Measurements from ENCODE around the gene SUSD4. TPM values are rescaled to one million over a fixed set of nuclear protein-coding genes. Genes with fewer than 3 reads are reported as not detected.
"Not testable (repeated sequence)": the region's sequence is repeated elsewhere in the genome, so short reads cannot be mapped to it uniquely, and the experiment has no call there.

The SUSD4 gene
- total RNA-seq, 3 donors from 2014 or later = 0.43 to 0.79 (median 0.77) TPM

DNA sequence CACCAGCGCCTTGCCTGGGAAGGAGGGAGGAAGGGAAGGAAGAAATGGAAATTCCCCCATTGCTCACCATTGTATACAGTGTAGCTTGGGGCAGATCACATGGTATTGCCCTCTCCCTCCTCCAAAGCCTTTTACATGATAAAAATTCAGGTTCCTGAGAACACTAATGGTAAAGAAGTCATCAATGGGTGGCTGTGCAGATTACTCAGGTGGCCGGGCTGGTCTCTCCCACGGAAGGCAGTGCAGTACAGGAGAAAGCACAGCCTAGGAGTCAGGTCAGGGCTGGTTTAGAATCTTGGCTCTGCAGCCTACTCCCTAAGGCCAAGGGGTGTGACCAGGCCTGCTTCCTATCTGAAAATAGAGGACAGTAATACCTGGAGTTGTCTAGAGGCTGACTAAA lies 107.9 kb downstream of the SUSD4 start:
- TF ChIP-seq, protein P1, sequence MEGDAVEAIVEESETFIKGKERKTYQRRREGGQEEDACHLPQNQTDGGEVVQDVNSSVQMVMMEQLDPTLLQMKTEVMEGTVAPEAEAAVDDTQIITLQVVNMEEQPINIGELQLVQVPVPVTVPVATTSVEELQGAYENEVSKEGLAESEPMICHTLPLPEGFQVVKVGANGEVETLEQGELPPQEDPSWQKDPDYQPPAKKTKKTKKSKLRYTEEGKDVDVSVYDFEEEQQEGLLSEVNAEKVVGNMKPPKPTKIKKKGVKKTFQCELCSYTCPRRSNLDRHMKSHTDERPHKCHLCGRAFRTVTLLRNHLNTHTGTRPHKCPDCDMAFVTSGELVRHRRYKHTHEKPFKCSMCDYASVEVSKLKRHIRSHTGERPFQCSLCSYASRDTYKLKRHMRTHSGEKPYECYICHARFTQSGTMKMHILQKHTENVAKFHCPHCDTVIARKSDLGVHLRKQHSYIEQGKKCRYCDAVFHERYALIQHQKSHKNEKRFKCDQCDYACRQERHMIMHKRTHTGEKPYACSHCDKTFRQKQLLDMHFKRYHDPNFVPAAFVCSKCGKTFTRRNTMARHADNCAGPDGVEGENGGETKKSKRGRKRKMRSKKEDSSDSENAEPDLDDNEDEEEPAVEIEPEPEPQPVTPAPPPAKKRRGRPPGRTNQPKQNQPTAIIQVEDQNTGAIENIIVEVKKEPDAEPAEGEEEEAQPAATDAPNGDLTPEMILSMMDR (IDR thresholded peaks at IDR 0.05) = no peak
- H3K4me3 ChIP-seq = no peak overlapping the region
- intact Hi-C loops (cut with DNase I, micrococcal nuclease) = no loop called here
- no peaks in the 10 kb centered on the region for H3K36me3 ChIP-seq (ENCODE audit: low read depth)
- ATAC-seq (no peak), DNase-seq (no peak)
- H3K9me3 ChIP-seq = no peaks in the 10 kb centered on the region
- H3K4me1 ChIP-seq (ENCODE audit: low read depth) = no peaks in the 10 kb centered on the region

DNA sequence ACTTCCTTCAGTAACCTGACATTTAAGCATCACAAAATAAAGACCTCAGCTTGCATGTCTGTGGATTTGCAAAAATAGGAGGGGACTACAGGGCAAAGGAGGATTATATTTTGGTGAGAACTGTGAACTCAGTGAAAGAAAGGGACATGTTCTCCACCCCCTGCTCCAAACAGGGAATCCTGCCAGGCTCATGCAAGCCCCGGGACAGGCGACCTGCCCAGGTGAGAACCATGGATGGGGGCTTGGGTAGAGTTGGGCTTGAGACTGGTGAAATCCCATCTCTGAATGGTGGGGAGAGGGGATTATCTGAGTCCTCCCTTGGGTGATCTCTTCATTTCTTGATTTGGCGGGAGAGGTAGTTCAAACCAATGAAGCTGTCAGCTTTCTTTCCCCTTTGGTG lies 110.1 kb downstream of the SUSD4 start:
- no peaks in the 10 kb centered on the region for H3K36me3 ChIP-seq (ENCODE audit: low read depth)
- H3K4me3 ChIP-seq = no peak overlapping the region
- H3K9me3 ChIP-seq = no peaks in the 10 kb centered on the region
- ATAC-seq (no peak), DNase-seq (no peak)
- TF ChIP-seq, protein P1 (IDR thresholded peaks at IDR 0.05) = no peak
- H3K4me1 ChIP-seq (ENCODE audit: low read depth) = no peaks in the 10 kb centered on the region
- intact Hi-C loops (cut with DNase I, micrococcal nuclease) = no loop called here

DNA sequence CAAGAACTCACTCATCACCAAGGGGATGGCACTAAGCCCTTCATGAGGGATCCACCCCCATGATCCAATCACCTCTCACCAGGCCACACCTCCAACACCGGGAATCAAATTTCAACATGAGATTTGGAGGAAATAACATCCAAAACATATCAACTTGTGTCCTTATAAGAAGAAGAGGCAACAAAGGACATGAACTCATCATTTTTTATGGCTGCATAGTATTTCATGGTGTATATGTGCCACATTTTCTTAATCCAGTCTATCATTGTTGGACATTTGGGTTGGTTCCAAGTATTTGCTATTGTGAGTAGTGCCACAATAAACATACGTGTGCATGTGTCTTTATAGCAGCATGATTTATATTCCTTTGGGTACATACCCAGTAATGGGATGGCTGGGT lies 112.6 kb downstream of the SUSD4 start:
- intact Hi-C loops (cut with DNase I, micrococcal nuclease); DNase-seq; H3K9me3 ChIP-seq; H3K4me3 ChIP-seq; H3K36me3 ChIP-seq (ENCODE audit: low read depth); H3K4me1 ChIP-seq (ENCODE audit: low read depth); ATAC-seq: not testable (repeated sequence)

DNA sequence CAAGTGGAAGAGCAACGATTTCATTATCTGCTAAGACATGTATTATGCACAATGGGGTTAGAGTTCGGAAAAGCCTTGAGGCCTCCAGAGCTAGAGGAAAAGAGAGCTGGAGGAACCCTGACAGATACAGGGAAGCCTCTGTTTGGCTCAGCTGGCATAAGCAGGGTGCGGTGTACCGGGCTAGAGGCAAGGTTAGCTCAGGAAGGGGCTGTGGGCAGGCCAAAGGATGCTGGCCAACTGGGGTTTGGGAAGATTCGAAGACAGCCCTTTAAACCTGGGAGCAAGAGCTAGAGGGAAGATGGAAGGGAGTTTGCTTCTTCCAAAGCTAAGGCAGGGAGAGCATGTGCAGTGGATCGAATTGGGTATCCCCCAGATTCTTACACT lies 113.4 kb downstream of the SUSD4 start:
- ATAC-seq (no peak), DNase-seq (no peak)
- Histone ChIP-seq H3K36me3 (ENCODE audit: low read depth) (no peaks in the 10 kb centered on the region), H3K9me3 (no peaks in the 10 kb centered on the region), H3K4me1 (ENCODE audit: low read depth) (no peaks in the 10 kb centered on the region), H3K4me3 (no peak overlapping the region)
- intact Hi-C loops (cut with DNase I, micrococcal nuclease) = no loop called here
- TF ChIP-seq, protein P1 (IDR thresholded peaks at IDR 0.05) = no peak

DNA sequence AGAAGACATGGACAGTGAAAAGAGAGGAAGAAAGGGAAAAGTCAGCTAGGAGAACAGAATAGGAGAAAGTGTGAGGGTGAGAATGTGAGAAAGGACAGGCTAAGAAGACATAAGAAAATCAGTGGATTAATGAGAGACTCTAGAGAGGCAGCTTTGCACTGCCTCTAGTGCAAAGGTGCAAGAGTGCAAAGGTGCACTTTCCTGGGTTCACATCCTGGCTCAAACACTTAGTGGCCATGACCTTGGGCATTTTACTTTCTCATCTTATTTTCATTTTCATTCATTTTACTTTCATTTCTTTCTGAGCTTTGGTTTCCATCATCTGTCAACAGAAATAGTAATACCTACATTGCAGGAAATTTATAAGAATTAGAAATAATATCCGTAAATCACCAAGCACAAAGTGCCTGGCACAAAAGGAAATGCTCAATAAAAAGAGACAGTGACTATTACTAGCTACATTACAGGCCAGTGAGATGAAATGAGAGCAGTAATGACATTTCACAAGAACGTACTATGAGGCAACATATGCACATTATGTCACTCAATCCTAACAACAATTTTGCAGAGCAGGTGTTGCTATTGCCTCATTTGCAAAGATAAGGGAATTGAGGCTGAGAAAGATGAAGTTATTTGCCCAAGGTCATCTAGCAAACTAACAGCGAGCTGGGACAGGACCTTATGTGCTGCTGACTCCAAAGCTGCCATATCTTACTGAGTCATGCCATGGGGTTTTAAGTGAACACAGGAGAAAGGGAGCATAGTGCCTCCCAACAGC lies 113.9 kb downstream of the SUSD4 start:
- no peak overlapping the region for H3K4me3 ChIP-seq
- no peak for DNase-seq
- H3K9me3 ChIP-seq = no peaks in the 10 kb centered on the region
- TF ChIP-seq, protein P1 (IDR thresholded peaks at IDR 0.05) = no peak
- no peak for ATAC-seq
- no peaks in the 10 kb centered on the region for H3K4me1 ChIP-seq (ENCODE audit: low read depth)
- H3K36me3 ChIP-seq (ENCODE audit: low read depth) = no peaks in the 10 kb centered on the region
- intact Hi-C loops (cut with DNase I, micrococcal nuclease) = no loop called here

DNA sequence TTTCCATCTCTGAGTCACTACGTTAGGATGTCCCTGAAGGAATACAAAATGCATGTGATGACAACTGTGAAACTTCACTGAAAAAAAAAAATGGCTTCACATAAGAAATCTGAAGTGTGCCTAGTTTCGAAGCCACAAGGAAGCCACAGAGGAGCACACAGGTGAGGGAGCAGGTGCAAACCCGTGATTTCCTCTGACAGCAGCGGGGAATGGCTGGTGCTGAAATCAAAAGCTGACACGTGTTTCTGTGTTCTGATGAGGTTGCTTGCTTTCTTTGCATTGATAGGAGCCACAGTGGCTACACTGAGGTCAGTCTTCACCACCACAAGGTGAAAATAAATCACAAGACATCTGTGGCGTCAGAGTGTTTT lies 115.2 kb downstream of the SUSD4 start:
- H3K4me1 ChIP-seq (ENCODE audit: low read depth) = no peaks in the 10 kb centered on the region
- H3K9me3 ChIP-seq = no peaks in the 10 kb centered on the region
- TF ChIP-seq, protein P1 (IDR thresholded peaks at IDR 0.05) = no peak
- intact Hi-C loops (cut with DNase I, micrococcal nuclease) = no loop called here
- no peaks in the 10 kb centered on the region for H3K36me3 ChIP-seq (ENCODE audit: low read depth)
- DNase-seq (no peak), ATAC-seq (peak; percentile 51)
- no peak overlapping the region for H3K4me3 ChIP-seq
